GM12892 (cell line): ENCODE data around the gene CD44.

Experiments used
- POLR2A ChIP-seq: IDR thresholded peaks from 2 replicates; pipeline ENCODE4 v1.6.1; 2011; ENCODE audit warnings: low read depth, low read length, control low read depth
- POLR2AphosphoS5 ChIP-seq: IDR thresholded peaks from 2 replicates; pipeline ENCODE4 v1.6.1; 2011; ENCODE audit warnings: low read depth, low read length, control low read depth

- TF ChIP-seq POLR2AphosphoS5: no peak
- TF ChIP-seq POLR2A: no peak
Observed at GRCh38 chr11:35111161-35112055, 27.6 kb upstream of the CD44 start.
